Measurements from ENCODE around the gene CPAMD8.
"Not testable (repeated sequence)": the region's sequence is repeated elsewhere in the genome, so short reads cannot be mapped to it uniquely, and the experiment has no call there.

GRCh38 chr19:16958277-16958676 lies 68.3 kb downstream of the CPAMD8 start:
- TF ChIP-seq CTCF (conservative IDR thresholded peaks at IDR 0.05; ENCODE audit: low read length); EZH2phosphoT487 (IDR thresholded peaks at IDR 0.05; ENCODE audit: borderline replicate concordance, low read depth, low read length): not testable (repeated sequence)
